Activated naive CD4-positive, alpha-beta T cell treated with anti-CD3 and anti-CD28 coated beads, Interleukin-2, amount 10 ng/mL, durations not matched to agents 7 days and 5 days (primary cell): ENCODE results near the gene VGLL3.
"Not testable (repeated sequence)": the region's sequence is repeated elsewhere in the genome, so short reads cannot be mapped to it uniquely, and the experiment has no call there.

Experiments used
- CTCF ChIA-PET: fragments of 350-600 bp; sonication (Branson Sonifier 250); formaldehyde crosslinking; loops from one replicate; lab custom pipeline; 2021; ENCODE audit warnings: antibody characterized with exemption; lab: Charles Lee
- DNase-seq: peaks from one replicate; pipeline ENCODE4 v3.0.0-alpha.2; 2020
- H3K27ac Mint-ChIP-seq: one replicate; pipeline ENCODE4 v1.8.0; 2021; ENCODE audit warnings: mild to moderate bottlenecking, moderate library complexity, mixed read lengths
- H3K27me3 Mint-ChIP-seq: one replicate; pipeline ENCODE4 v1.8.0; 2021; ENCODE audit warnings: mild to moderate bottlenecking, mixed read lengths
- H3K36me3 Mint-ChIP-seq: one replicate; pipeline ENCODE4 v1.8.0; 2021; ENCODE audit warnings: mixed read lengths
- H3K4me1 Mint-ChIP-seq: one replicate; pipeline ENCODE4 v1.8.0; 2021; ENCODE audit warnings: mixed read lengths
- H3K4me3 Mint-ChIP-seq: one replicate; pipeline ENCODE4 v1.8.0; 2021; ENCODE audit warnings: mild to moderate bottlenecking, moderate library complexity, mixed read lengths
- H3K9me3 Mint-ChIP-seq: one replicate; pipeline ENCODE4 v1.8.0; 2021; ENCODE audit warnings: mixed read lengths

Gene VGLL3

DNA sequence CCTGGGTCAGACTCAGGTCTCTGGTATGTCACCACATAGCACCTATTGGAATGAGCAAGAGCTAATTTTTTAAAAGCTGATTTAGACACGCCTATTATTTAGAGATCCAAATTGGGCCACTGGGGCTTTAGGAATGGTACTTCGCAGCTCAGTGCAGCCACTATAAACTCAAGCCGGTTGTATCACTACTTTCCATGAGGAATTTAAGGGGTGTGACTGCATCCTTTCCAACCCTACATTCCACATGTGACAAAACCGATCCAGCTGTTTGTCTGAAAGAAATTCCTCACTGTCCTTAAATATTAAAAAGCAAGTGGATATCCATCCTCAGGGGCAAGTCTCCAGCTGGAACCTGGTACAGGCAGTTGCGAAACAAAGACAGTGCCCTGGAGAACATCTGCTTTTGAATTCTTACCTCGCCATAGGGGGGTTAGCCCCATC, 12.8 kb downstream of the VGLL3 start:
- Mint-ChIP-seq H3K27me3 (no peaks in the 10 kb centered on the region), H3K4me1 (no peaks in the 10 kb centered on the region), H3K4me3 (no peak overlapping the region), H3K9me3 (no peaks in the 10 kb centered on the region), H3K27ac (no peak overlapping the region), H3K36me3 (no peaks in the 10 kb centered on the region)
- CTCF ChIA-PET, result interaction anchor here (0.5 to 1.3 kb wide), 3 partner anchors 10 to 432 kb away, joined by 3 read pairs; no protein-coding TSS in a partner anchor
- no peak for DNase-seq

DNA sequence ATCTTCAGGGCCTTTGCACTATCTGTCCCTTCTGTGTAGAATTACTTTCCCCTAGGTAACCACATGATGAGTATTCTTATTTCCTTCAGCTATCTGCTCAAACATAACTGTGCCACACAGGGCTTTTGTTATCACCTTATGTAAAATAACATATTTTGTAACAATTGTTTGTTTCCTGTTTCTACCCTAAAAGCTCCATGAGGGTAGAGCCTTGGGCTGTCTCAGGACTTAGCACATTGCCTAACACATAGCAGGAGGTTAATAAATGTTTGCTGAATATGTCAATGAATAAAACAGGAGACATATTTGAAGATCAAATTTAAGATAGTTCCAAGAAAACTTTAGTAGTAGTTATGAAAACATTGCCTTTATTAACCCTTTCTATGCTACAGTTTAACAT, 14.7 kb downstream of the VGLL3 start:
- Mint-ChIP-seq H3K27ac (no peak overlapping the region), H3K27me3 (no peaks in the 10 kb centered on the region), H3K9me3 (no peaks in the 10 kb centered on the region), H3K4me3 (no peak overlapping the region), H3K36me3 (no peaks in the 10 kb centered on the region), H3K4me1 (no peaks in the 10 kb centered on the region)
- DNase-seq, result no peak
- CTCF ChIA-PET, result no interaction called here

GRCh38 chr3:86974177-86974576, 16.8 kb downstream of the VGLL3 start:
- H3K27ac Mint-ChIP-seq, H3K4me1 Mint-ChIP-seq, DNase-seq, H3K36me3 Mint-ChIP-seq, CTCF ChIA-PET, H3K27me3 Mint-ChIP-seq, H3K4me3 Mint-ChIP-seq, H3K9me3 Mint-ChIP-seq: not testable (repeated sequence)

- Mint-ChIP-seq H3K4me3 (no peak overlapping the region), H3K27me3 (no peaks in the 10 kb centered on the region), H3K4me1 (no peaks in the 10 kb centered on the region), H3K36me3 (no peaks in the 10 kb centered on the region), H3K27ac (no peak overlapping the region), H3K9me3 (no peaks in the 10 kb centered on the region)
- DNase-seq, result no peak
- CTCF ChIA-PET, result no interaction called here
These were observed 17.5 kb downstream of the VGLL3 start for GRCh38 chr3:86973440-86973839.

- peak; percentile 37 for DNase-seq
- Mint-ChIP-seq H3K27me3 (no peaks in the 10 kb centered on the region), H3K27ac (no peak overlapping the region), H3K4me3 (no peak overlapping the region), H3K4me1 (no peaks in the 10 kb centered on the region), H3K36me3 (no peaks in the 10 kb centered on the region), H3K9me3 (no peaks in the 10 kb centered on the region)
- CTCF ChIA-PET, result interaction anchor here (2.3 to 2.4 kb wide), 2 partner anchors 113 to 198 kb away, joined by 10 read pairs; no protein-coding TSS in a partner anchor
These were observed 21.3 kb downstream of the VGLL3 start for GRCh38 chr3:86969500-86970189.

- Mint-ChIP-seq H3K4me1 (no peaks in the 10 kb centered on the region), H3K27me3 (no peaks in the 10 kb centered on the region), H3K4me3 (no peak overlapping the region), H3K36me3 (no peaks in the 10 kb centered on the region), H3K9me3 (no peaks in the 10 kb centered on the region), H3K27ac (no peak overlapping the region)
- DNase-seq, result no peak
- CTCF ChIA-PET, result interaction anchor here (1.0 to 2.3 kb wide), 4 partner anchors 9 to 202 kb away, joined by 3 to 10 read pairs (median 3); no protein-coding TSS in a partner anchor
These were observed 22.6 kb downstream of the VGLL3 start for GRCh38 chr3:86968244-86968932.

- Mint-ChIP-seq H3K4me1 (no peaks in the 10 kb centered on the region), H3K9me3 (no peaks in the 10 kb centered on the region), H3K27ac (no peak overlapping the region), H3K27me3 (no peaks in the 10 kb centered on the region), H3K36me3 (no peaks in the 10 kb centered on the region), H3K4me3 (no peak overlapping the region)
- CTCF ChIA-PET, result interaction anchor here (0.5 to 2.3 kb wide), 4 partner anchors 51 to 201 kb away, joined by 3 to 10 read pairs (median 3); no protein-coding TSS in a partner anchor
- no peak for DNase-seq
These were observed 23.9 kb downstream of the VGLL3 start for GRCh38 chr3:86967062-86967461.

DNA sequence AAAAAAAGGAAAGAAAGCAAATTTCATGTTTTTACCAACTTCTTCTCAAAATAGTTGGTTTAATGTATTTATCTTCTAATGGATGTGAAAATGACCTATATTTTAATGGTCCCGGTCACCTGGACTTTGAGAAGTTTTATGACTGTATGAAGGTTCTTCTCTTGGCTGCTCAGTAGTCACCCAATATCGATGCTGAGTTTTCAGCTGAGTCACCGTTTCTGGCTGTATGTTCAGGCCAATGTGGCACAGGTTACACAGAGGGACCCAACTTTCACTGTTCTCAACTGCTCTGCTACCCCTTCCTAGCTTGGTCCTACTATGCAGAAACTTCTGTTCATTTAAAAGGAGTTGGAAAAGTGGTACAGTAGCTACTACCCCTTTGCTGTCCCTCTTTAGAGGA, 25.8 kb downstream of the VGLL3 start:
- CTCF ChIA-PET, result no interaction called here
- Mint-ChIP-seq H3K36me3 (no peaks in the 10 kb centered on the region), H3K27ac (no peak overlapping the region), H3K4me3 (no peak overlapping the region), H3K27me3 (no peaks in the 10 kb centered on the region), H3K9me3 (no peaks in the 10 kb centered on the region), H3K4me1 (no peaks in the 10 kb centered on the region)
- DNase-seq, result no peak

DNA sequence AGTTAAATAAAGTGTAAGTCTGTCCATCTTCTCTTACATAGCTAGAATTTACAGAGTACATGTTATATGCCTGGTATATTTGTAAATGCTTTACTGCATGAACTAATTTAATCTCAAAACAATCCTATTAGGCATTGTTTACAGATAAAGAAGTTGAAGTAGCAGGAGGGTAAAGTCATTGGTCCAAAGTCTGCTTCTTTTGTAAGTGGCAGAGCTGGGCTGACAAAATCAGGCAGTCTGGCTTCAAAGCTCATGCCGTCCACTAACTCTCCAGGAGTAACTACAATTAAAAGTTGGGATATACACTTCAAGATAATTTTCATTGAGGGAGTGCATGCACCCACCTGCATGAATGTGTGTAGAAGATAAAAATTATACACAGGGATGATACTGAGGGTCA, 27.3 kb downstream of the VGLL3 start:
- no peaks in the 10 kb centered on the region for H3K36me3 Mint-ChIP-seq
- H3K27ac Mint-ChIP-seq, result no peak overlapping the region
- no peak overlapping the region for H3K4me3 Mint-ChIP-seq
- no peak for DNase-seq
- no peaks in the 10 kb centered on the region for H3K27me3 Mint-ChIP-seq
- H3K4me1 Mint-ChIP-seq, result no peaks in the 10 kb centered on the region
- no peaks in the 10 kb centered on the region for H3K9me3 Mint-ChIP-seq
- CTCF ChIA-PET, result no interaction called here

DNA sequence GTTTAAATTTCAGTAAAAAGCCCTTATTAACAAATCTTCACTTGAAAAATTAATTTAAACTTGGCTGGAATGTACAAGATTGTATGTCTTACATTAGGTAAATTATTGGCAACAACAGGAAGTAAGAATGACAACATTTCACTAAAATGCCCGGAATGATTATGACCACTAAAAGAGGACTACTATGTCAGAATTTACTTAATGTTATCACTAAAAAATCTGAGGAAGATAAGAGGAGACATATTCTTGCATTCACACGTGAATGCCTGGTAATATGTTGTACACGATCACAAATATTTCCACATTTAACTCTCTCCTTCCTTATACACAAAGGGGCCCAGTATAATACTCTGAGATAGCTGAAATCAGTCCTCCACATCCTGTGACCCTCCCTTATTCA, 29.7 kb downstream of the VGLL3 start:
- Mint-ChIP-seq H3K4me3 (no peak overlapping the region), H3K4me1 (no peaks in the 10 kb centered on the region)
- DNase-seq, result no peak

DNA sequence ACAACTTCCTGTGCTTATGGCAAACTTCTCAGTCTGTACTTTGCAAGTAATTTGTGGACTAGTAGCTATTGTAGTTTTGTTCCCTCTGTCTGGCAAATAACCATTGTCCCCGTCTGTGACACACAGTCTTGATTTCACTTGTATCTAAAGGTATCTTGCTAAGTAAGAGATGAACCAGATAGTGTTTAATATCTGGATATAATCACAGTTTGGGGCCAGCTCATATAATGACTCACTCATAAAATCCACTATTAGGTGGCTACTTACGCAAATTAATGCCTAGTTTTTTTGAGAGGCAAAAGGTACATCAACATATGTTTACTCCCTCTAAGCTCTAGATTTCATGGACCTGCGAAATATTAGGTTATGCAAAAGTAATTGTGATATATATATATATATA, 30.4 kb downstream of the VGLL3 start:
- H3K27ac Mint-ChIP-seq, result no peak overlapping the region
- H3K36me3 Mint-ChIP-seq, result no peaks in the 10 kb centered on the region
- H3K4me1 Mint-ChIP-seq, result no peaks in the 10 kb centered on the region
- CTCF ChIA-PET, result no interaction called here
- H3K27me3 Mint-ChIP-seq, result no peaks in the 10 kb centered on the region
- no peak for DNase-seq
- H3K9me3 Mint-ChIP-seq, result no peaks in the 10 kb centered on the region
- H3K4me3 Mint-ChIP-seq, result no peak overlapping the region

More for the DNA sequence above, 29.7 kb downstream of the VGLL3 start:
- Mint-ChIP-seq H3K36me3 (no peaks in the 10 kb centered on the region), H3K27ac (no peak overlapping the region), H3K9me3 (no peaks in the 10 kb centered on the region), H3K27me3 (no peaks in the 10 kb centered on the region)
- CTCF ChIA-PET, result no interaction called here

- Mint-ChIP-seq H3K36me3 (no peaks in the 10 kb centered on the region), H3K27ac (no peak overlapping the region), H3K4me1 (no peaks in the 10 kb centered on the region), H3K4me3 (no peak overlapping the region), H3K27me3 (no peaks in the 10 kb centered on the region), H3K9me3 (no peaks in the 10 kb centered on the region)
- no peak for DNase-seq
- CTCF ChIA-PET, result no interaction called here
These were observed 32.4 kb downstream of the VGLL3 start for GRCh38 chr3:86958534-86958933.

GRCh38 chr3:86954747-86955146, 36.2 kb downstream of the VGLL3 start:
- no peaks in the 10 kb centered on the region for H3K27me3 Mint-ChIP-seq
- CTCF ChIA-PET, result interaction anchor here (0.7 kb wide), 1 partner anchor 10 kb away, joined by 3 read pairs; no protein-coding TSS in a partner anchor
- H3K9me3 Mint-ChIP-seq, result no peaks in the 10 kb centered on the region
- H3K4me1 Mint-ChIP-seq, result no peaks in the 10 kb centered on the region
- H3K4me3 Mint-ChIP-seq, result no peak overlapping the region
- H3K27ac Mint-ChIP-seq, result no peak overlapping the region
- DNase-seq, result no peak
- no peaks in the 10 kb centered on the region for H3K36me3 Mint-ChIP-seq

GRCh38 chr3:86954226-86954625, 36.7 kb downstream of the VGLL3 start:
- Mint-ChIP-seq H3K27me3 (no peaks in the 10 kb centered on the region), H3K4me1 (no peaks in the 10 kb centered on the region), H3K36me3 (no peaks in the 10 kb centered on the region), H3K27ac (no peak overlapping the region), H3K9me3 (no peaks in the 10 kb centered on the region), H3K4me3 (no peak overlapping the region)
- CTCF ChIA-PET, result no interaction called here
- DNase-seq, result no peak

DNA sequence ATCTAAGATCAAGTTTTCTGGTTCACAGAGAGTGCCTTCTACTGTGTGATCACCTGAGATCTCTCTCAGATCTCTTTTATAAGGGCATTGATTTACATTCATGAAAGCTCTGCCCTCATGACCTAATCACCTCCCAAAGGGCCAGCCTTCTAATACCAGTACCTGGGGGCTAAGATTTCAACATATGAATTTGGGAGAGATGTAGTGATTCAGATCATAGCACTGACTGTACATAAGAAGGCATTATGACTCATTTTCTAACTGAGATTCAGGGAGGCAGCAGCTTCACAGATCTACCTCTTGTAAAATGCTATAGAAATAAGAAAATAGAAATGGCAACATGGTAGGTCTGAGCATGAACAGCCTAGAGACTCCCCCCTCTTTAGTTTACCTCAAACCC, 39.6 kb downstream of the VGLL3 start:
- no peak overlapping the region for H3K27ac Mint-ChIP-seq

More for the DNA sequence above, 39.6 kb downstream of the VGLL3 start:
- CTCF ChIA-PET, result no interaction called here
- no peaks in the 10 kb centered on the region for H3K4me1 Mint-ChIP-seq
- H3K4me3 Mint-ChIP-seq, result no peak overlapping the region
- H3K9me3 Mint-ChIP-seq, result no peaks in the 10 kb centered on the region
- H3K36me3 Mint-ChIP-seq, result no peaks in the 10 kb centered on the region
- DNase-seq, result no peak
- H3K27me3 Mint-ChIP-seq, result no peaks in the 10 kb centered on the region
